Pons (tissue), 1 donor: Measurements from ENCODE around the gene OTOGL.
A peak's percentile ranks its signal among the peaks of the same experiment; 100 is the strongest.
"Not testable (repeated sequence)": the region's sequence is repeated elsewhere in the genome, so short reads cannot be mapped to it uniquely, and the experiment has no call there.

Experiments used
- DNase-seq: peaks from one replicate; pipeline ENCODE4 v3.0.0-alpha.2; 2016; ENCODE audit warnings: low spot score

OTOGL gene

DNA sequence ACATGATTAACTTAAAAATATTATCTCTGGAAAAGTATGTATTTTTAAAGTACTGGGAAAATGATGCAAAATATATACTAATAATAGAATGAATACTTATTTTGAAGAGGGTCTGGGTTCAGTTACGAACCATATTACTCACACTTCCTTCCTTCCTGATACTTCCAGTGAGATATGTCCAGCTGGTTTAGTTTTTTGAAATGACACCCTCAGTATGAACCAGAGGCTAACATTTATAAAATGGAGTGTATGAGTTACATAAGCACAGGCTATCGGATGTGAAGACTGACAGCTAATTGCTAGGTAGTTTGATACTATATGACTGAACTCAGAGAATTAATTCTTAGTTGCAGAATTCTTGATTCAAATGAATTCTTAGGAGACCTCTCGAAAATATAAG is 122.9 kb downstream of the OTOGL start:
- DNase-seq, result no peak

DNA sequence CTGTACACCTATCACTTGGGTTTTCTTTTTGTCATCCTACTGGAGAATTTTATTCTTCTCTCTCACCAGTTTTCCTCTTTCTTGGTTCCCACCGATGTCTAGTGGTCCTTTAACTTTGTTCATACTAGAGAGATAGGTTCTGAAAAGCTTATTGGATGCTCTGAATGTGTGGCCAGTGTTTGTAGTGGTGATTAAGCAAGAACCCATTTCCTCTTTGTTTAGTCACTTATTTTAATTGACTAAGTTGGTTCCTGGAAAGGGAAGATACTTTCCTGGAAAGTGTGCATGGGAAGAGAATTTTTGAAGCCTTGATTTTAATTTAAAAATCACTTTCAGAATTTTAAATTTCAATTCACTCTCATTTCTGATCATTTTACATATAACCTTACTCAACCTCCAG is 127.2 kb downstream of the OTOGL start:
- no peak for DNase-seq

DNA sequence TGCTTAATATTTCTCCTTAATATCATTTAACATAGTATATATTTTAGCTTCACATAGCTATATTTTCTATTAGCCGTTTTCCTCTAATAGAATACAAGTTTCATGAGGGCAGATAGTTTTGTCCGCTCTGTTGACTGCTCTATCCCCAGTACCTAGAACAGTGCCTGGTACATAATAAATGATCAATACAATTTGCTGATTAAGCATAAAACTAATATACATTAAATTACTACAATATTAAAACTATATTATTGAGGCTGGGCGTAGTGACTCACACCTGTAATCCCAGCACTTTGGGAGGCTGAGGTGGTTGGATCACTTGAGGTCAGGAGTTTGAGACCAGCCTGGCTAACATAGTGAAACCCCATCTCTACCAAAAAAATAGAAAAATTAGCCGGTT is 128.6 kb downstream of the OTOGL start:
- DNase-seq, result not testable (repeated sequence)

DNA sequence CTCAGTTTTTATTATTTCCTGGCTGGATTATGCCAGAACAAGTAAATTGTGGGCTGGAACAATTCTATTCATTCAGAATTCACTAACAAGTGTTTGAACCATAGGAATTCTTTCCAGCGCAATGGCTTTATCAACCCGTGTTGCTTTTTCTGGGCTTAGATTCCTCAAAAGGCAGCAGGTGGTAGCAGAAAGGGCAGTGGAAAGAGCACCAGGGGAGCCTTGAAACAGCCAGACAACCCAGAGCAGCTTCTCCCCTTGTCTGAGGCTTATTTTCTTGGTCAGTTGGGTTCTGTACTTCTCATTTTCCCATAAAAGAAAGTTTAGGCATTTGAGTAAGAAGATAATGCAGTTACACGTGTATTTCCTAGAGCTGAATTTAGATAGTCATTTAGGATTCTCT is 130.7 kb downstream of the OTOGL start:
- no peak for DNase-seq

DNA sequence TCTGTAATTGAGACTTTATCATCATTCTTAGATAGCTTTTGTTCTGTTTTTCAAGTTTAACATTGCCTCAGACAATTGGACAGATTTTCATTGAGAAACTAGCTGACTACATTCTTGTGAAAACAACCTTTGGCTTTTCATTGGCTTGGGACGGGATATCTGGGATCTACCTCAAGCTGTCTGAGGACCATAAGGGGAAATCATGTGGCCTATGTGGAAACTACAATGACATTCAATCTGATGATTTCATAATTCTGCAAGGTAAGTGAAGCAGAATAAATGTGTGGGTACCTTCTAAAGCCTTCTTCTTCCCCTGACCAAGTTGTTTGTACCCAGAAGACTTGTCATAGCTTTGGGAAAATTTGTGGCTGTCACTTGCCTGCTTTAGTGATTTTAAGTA is 133.5 kb downstream of the OTOGL start:
- no peak for DNase-seq

DNA sequence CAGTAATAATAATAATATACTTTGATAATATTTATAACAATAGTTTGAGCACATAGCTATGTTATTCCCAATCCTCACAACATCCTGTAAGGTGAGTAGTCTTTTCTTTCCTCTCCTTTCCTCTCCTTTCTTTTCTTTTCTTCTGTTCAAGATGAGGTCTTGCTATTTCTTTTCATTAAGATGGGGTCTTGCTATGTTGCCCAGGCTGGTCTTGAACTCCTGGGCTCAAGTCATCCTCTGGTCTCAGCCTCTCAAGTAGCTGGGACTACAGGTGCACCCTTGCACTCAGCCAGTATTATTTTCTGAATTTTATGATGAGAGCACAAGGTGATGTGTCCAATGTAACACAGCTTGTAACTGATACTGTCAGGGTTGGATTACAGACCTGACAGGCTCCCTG is 134.6 kb downstream of the OTOGL start:
- no peak for DNase-seq

DNA sequence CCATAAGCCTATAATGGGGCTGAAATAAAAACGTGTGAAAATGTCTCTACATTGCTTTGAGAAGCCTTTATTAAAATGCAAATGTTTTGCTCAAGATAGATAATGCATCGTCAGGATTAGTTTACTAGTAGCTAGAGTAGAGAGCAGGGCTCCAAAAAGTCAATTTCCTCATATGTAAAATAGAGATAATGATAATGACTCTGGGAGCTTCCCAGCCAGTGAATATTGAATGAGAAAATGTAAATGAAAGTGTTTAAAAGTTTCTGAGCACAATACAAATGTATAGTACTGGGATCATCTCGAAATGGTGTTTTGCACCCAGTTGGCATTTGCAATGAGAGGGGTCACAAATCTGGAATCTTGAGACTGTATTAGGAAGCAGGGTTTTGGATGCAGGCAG is 135.3 kb downstream of the OTOGL start:
- DNase-seq, result no peak

DNA sequence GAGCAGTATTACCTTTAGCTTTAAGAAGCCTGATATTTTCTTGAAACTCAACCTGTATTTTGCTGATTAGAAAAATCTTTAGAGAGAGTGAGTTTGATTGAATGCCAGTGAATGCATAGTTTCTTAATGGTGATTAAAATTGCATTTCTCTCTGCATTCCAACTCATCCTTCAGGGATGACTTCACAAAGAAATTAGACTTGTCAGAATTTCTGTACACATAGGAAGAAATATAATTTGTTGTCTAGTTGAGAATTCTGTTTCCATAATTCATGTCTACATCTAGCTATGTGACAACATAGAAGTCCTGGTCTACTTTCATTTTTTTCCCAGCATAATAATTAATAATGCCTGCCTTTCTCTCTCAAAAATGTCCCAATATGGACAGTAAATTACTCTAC is 136.6 kb downstream of the OTOGL start:
- DNase-seq, result no peak

DNA sequence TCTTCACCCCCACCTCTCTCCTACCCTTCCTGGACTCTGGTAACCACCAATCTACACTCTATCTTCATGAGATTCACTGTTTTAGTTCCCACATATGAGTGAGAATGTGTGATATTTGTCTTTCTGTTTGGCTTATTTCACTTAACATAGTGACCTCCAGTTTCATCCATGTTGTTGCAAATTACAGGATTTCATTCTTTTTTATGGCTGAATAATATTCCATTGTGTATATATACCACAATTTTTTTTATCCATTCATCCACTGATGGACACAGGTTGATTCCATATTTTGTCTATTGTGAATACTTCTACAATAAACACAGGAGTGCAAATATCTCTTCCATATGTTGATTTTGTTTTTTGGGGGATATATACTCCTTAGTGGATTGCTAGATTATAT is 140.5 kb downstream of the OTOGL start:
- no peak for DNase-seq

DNA sequence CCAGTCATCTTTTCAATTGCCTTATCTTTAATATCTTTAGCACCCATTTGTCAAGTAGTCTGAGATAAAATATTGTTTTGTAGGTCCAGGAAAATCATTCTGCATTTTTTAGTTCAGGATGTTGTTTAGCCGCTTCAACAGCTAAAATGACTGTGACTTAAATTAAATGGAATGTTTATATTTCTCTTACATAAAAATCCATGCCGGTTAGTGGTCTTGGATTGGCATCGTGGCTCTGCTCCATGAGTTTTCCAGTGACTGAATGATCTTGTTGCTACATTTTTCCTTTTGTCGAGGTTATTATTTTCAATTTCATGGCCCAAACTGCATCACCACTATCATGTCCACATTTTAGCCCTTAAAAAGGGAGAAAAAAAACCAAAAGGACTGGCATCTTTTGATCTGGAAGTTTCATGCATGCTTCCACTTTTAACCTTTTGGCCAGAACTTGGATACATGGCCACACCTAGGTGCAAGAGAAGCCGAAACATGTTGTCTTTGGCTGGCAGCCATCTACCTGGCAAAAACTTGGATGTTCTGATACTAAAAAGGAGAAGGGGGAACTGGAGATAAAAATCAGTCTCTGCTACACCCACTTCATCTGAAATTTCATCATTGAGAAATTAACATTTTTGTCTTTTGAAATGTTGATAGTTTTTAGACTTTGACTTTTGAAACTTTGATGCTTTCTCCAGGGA is 142.4 kb downstream of the OTOGL start:
- no peak for DNase-seq

DNA sequence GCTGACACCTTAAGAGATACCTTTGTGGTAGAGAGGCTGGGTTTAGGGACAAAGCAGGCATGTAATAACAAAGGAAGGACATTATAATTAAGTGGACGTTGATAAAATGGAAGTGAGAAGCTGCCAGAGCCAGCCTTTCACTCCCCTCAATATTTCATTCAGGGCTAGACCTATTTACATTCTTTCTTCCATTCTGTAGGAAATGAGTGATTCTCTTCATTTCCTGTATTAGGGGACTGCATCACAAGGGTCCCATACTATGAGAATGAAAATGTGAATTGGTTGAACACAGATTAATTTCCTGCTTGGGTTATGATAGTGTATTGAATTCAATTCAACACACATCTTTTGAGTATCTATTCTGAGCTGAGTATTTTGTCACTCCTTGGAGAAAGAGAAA is 143.0 kb downstream of the OTOGL start:
- no peak for DNase-seq

DNA sequence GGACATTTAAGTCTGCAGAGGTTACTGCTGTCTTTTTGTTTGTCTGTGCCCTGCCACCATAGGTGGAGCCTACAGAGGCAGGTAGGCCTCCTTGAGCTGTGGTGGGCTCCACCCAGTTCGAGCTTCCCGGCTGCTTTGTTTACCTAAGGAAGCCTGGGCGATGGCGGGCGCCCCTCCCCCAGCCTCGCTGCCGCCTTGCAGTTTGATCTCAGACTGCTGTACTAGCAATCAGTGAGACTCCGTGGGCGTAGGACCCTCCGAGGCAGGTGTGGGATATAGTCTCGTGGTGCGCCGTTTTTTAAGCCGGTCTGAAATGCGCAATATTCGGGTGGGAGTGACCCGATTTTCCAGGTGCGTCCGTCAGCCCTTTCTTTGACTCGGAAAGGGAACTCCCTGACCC is 150.2 kb downstream of the OTOGL start:
- not testable (repeated sequence) for DNase-seq

DNA sequence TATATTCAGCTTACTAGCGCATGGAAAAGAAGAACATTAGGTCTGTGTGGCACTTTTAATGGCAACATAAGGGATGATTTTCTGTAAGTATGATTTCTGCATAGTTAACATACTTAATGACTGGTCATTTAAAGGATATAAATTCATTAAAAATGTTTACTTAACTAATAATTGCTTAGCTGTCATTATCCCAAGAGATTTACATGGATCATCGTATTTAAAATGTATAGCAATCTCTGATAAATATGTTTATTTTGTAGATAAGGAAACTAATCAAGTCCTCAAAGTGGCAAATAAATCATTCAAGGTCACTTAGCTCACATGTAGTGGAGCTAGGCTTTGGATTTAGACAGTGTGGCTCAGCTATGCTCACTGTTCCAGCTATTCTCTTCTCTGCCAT is 158.6 kb downstream of the OTOGL start:
- DNase-seq, result no peak

DNA sequence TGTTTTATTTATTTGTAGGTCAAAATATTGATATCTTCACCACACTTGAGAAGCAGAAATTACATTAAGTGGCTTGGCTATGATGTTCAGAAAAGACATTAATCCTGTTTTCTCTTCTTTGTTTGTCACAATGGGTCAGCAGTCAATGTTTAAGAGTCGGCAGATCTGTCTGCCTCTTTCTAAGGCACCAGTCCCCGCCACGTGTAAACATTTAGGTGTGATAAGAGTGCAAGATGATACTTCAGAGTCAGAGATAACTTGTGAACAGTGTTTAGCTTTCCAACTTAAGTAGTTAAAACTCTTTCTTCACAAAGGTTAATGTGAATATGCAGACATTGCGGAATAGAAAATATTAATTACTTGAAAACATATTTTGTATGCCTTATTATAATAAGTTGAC is 160.9 kb downstream of the OTOGL start:
- DNase-seq, result no peak

DNA sequence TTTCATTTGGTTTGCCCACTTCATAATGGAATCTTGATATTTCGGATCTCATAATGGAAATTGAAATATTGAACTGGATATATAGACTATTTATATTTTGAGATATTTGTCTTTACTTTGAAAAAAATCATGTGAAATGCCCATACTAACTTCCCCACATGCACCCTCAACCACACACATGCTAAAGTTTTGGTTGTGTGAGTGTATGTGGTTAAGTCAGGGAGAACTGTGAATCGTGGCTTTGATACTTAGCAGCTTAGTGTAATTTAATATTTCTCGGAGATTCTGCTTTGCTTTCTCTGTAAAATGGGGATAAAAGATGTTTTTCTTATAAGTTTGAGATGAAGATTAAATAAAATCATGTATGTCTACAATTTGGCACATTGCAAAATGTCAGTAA is 162.1 kb downstream of the OTOGL start:
- DNase-seq, result no peak

DNA sequence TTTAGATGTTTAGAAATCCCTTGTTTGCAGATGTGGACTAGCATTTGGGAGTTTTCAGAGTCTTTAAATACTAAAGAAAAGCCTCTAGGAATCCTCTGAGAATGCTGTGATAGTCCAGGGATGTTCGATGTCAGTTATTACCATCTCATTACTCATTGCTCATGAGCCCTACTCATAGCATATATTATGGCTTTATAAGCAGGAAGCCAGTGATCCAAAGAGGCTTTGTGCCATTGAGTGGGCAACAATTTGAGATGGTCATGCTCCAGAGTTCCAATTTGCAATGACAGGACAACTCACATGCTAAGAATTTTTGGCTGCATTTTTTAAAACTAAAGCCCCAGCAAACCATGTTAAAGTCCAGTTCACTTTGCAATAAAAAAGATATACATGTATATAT is 163.0 kb downstream of the OTOGL start:
- DNase-seq, result no peak

DNA sequence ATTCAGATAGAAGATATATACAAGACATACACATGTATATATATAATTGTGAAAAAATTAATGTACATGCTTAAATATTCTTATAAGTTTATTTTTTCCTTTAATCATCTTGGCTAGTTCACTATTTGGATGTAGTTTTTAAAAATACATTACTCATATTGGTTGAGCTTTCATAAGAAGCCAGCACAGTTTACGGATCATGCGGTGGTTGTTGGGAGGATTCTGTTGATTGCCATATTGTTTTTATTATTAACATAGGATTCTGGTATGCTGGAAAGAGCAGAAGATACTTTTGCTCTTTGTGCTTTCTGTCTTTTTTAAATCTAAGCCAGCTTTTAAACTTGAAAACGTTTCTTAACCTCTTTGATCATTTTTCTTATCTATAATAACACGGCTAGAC is 163.4 kb downstream of the OTOGL start:
- DNase-seq, result no peak

DNA sequence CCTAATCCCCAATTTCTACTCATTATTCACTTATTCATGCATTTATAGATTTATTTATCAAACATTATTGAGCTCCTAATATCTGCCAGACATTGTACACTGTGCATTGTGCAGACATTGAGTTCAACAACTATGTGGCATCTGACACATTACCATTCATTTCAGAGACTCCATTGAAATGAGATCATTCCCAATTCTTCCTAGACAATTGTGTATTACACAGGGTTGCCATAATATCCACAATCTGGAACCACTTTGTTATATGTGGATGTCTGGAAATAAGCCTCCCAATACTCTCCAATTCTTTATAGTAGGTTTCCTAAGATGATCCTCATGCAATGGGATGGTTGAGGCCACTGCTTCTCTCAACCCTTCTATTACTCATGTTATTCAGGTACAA is 165.0 kb downstream of the OTOGL start:
- no peak for DNase-seq

DNA sequence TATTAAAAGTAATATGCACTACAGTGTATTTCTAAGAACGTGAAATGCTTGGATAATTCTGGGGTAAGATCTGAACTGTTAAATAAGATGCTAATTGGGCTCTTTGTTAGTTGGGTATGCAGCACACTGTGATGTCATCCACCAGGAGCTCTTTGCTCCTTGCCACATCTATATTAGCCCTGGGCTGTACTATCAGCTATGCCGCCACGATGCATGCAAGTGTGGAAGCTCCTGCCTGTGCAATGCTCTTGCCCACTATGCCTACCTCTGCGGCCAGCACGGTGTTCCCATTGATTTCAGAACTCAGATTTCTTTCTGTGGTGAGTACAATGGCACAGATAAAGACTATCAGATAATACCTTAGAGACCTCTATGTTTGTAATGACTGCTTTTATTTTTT is 165.6 kb downstream of the OTOGL start:
- DNase-seq, result no peak

DNA sequence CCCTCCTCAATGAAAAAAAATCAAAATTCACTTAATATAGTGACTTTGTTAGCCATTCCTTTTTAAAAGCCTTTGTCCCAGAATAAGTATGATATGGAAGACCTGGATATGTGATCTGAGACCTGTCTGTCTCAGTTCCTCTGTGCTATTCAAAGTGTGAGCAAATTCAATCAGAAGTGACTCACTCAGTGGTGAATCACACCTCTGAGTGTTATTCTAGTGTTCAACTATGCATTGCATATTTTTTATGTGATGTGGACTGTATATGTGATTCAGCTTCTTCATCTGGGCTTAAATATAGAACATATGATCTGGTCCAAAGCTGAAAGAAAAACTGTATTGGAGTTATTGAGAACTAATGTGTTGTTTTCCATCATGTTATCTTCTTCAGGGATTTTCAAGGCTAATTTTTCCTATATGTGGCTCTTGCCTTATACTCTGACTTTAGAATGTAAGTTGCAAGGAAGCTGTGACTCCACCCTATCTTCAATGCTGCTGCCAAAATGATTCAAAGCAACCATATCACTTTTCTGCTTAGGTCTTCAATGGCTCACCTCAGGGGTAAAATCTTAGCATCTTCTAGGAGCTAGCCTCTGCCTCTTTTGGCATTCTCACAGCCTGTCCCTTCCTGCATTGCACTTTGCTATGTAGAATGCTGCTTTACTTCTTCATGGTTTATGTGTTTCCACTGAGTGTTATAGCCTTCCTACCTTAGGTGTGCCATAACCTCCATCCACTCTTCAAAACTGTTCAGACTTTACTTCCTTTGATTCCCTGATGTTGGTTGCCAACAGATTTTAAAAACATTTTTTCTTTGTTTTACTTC is 169.8 kb downstream of the OTOGL start:
- no peak for DNase-seq

DNA sequence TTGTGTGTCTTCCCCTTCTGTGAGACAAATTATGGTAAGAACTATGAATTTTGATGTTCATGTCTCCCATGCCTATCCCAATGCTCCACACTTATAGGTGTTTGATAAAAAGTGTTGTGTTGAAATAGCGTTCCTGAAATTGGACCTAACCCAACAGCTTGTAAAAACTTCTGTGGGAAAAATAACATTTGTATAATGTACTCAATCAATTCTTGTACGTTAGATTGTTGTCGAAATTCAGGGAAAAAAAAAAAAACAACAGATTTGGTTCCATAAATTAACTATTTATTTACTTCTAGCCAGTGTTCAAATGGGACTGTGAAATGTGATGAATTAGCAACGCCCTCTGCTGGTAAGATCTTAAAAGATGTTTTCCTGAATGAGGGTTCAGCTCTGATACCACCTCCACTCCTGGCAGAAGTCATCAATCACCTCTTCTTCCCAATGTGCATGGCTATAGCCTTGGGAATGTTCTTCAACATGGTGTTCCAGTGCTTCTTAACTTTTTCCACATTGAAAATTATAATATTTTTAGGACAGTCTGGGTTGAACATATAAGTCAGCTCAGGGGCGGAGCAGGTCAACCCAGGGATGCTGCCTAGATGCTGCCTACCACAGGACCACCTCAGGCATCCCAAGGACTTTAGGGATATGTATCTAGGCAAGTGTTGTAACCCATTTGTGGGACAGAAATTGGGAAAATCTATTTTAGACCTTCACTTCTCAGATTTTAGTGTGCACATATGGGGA is 170.6 kb downstream of the OTOGL start:
- DNase-seq, result peak; percentile 34

DNA sequence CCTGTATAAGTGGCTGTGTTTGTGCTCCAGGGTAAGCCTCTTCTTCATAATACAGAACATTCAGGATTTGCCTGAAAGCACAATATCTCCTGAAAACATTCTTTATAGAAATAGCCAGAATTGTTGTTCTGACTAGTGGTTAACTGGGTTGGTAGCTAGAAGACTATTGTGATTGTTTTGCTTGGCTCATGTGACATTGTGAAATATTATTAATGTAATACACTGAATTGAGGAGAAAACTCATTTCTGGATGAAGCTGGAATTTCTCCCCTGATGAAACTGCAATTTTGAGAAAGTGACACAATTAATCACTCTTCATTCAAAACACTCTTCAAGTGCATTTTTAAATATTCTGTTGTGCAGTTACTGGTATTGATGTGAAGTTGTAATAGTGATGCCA is 172.4 kb downstream of the OTOGL start:
- DNase-seq, result no peak

DNA sequence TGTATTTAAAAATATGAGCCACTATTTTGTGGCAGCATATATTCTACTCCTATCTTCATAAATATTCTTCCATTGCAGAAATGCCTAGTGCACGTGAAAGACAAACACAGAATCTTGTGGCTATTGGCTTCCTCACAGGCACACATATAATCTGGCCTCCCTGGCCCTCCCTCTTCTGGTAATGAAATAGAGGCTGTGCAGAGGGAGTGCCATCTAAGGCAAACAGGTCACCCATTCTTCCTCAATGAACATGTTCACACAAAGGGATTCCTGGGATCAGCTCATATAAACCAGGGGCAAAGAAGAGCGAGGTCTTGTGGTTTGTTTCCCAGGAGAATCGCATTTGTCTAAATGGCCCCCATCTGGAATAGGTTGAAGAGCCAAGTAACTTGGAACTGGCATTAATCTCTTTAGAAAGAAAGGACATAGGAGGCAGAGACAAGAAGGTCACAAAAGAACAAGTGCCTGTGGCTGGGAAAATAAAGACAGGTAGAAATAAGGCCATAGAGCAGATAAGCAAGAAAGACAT is 173.1 kb downstream of the OTOGL start:
- peak; percentile 26 for DNase-seq
